ENCODE data around the gene GRID1.

DNA sequence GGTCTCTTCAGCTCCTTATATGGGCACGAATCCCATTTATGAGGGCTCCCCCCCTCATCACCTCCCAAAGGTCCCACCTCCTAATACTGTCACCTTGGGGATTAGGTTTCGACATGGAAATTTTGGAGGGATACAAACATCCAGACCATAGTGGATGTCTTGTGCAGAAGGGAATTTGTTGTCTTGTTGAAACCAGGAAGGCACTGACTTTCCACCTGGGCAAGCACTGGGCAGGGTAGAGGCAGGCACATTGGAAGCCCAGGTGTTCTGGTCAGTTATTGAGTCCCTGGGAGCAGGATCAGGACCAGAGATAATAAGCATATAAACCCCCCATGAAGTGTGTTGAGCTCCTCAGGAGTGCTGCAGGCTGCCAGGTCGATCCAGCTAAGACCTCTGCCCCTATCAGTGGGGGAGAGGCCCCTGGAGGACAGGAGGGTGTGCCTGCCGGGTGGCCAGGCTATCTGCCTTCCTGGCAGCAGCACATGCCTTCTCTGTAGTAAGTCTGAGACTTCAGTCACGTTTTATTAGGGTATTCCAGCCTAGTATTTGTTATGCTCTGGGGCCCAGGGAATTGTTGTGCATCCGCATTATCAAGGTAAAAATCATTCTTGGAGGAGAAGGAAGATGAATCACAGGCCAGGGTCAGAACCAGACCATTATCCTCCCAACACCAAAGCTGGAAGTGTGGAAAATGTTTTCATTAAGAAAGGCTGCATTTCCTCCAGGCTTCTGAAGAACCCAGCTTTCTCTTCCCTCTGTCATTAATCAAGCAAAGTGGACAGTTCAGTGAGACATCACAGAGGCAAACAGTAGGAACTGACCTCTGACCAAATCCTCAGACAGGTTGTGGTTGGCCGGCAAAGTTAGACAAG, 503.1 kb downstream of the GRID1 start:
- TF ChIP-seq EGR1 (conservative IDR thresholded peaks at IDR 0.05), result no peak
- TF ChIP-seq NR2C2 (CRISPR knock-in tag; IDR thresholded peaks at IDR 0.05), result no peak
- TF ChIP-seq NR2C2 (tag; IDR thresholded peaks at IDR 0.05), result no peak
- no peak for TF ChIP-seq MEF2A (IDR thresholded peaks at IDR 0.05; ENCODE audit: control insufficient read depth, low read depth, low read length)
- TF ChIP-seq L3MBTL2 (IDR thresholded peaks at IDR 0.05), result no peak
- no peak for TF ChIP-seq HDAC8 (tag; IDR thresholded peaks at IDR 0.05)
- TF ChIP-seq C11orf30 (IDR thresholded peaks at IDR 0.05; ENCODE audit: low read depth), result no peak
- TF ChIP-seq, protein P1, sequence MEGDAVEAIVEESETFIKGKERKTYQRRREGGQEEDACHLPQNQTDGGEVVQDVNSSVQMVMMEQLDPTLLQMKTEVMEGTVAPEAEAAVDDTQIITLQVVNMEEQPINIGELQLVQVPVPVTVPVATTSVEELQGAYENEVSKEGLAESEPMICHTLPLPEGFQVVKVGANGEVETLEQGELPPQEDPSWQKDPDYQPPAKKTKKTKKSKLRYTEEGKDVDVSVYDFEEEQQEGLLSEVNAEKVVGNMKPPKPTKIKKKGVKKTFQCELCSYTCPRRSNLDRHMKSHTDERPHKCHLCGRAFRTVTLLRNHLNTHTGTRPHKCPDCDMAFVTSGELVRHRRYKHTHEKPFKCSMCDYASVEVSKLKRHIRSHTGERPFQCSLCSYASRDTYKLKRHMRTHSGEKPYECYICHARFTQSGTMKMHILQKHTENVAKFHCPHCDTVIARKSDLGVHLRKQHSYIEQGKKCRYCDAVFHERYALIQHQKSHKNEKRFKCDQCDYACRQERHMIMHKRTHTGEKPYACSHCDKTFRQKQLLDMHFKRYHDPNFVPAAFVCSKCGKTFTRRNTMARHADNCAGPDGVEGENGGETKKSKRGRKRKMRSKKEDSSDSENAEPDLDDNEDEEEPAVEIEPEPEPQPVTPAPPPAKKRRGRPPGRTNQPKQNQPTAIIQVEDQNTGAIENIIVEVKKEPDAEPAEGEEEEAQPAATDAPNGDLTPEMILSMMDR (IDR thresholded peaks at IDR 0.05 in 2 of 3, conservative IDR thresholded peaks at IDR 0.05 in 1 of 3; ENCODE audit: insufficient read depth in 2 of 3, low read depth in 1 of 3, low read length in 3 of 3), result no peak
- TF ChIP-seq MAFK (IDR thresholded peaks at IDR 0.05; ENCODE audit: low read length), result no peak
- no peak for TF ChIP-seq ZNF316 (IDR thresholded peaks at IDR 0.05)
- no peak for TF ChIP-seq POLR2AphosphoS5 (IDR thresholded peaks at IDR 0.05; ENCODE audit: control insufficient read depth, insufficient read depth, low read depth, low read length)
- no peak for TF ChIP-seq ZNF830 (CRISPR knock-in tag; IDR thresholded peaks at IDR 0.05)
- TF ChIP-seq, protein P2, sequence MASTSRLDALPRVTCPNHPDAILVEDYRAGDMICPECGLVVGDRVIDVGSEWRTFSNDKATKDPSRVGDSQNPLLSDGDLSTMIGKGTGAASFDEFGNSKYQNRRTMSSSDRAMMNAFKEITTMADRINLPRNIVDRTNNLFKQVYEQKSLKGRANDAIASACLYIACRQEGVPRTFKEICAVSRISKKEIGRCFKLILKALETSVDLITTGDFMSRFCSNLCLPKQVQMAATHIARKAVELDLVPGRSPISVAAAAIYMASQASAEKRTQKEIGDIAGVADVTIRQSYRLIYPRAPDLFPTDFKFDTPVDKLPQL (IDR thresholded peaks at IDR 0.05; ENCODE audit: extremely low read depth, insufficient read length), result no peak
